ENCODE results near the gene TSPAN13.
"Not testable (repeated sequence)": the region's sequence is repeated elsewhere in the genome, so short reads cannot be mapped to it uniquely, and the experiment has no call there.

Gene TSPAN13

DNA sequence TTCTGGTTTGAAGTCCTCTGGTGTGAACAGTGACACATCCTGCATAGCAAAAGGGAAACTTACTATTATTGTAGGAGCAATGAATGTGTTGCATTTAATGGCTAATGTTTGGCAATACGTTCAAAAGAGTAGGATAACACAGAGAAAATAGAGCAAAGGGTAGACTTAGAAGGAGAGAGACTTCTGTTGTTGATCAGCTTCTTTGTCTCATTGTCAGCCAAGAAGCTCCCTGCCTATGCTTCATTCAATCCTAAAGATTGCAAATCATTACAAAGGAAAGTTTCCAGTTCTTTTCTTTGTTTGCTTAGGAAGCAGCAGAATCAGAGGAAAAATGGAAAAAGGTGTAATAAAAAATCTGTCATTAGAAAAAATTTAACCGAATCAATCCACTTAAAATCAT, 7.9 kb upstream of the TSPAN13 start:
- no peak overlapping the region for H3K4me3 Mint-ChIP-seq
- peaks cover 2% of the 10 kb centered on the region for H3K36me3 Mint-ChIP-seq (ENCODE audit: insufficient read depth)
- no peaks in the 10 kb centered on the region for H3K9me3 Mint-ChIP-seq
- no peak for DNase-seq
- H3K4me1 Mint-ChIP-seq (ENCODE audit: low read depth in 2 of 2) = no peaks in the 10 kb centered on the region
- H3K27me3 Mint-ChIP-seq = peaks cover 0 to 6% of the 10 kb centered on the region in 2 donors
- no peak overlapping the region for H3K27ac Mint-ChIP-seq
- no peak for ATAC-seq (replicated peaks)

DNA sequence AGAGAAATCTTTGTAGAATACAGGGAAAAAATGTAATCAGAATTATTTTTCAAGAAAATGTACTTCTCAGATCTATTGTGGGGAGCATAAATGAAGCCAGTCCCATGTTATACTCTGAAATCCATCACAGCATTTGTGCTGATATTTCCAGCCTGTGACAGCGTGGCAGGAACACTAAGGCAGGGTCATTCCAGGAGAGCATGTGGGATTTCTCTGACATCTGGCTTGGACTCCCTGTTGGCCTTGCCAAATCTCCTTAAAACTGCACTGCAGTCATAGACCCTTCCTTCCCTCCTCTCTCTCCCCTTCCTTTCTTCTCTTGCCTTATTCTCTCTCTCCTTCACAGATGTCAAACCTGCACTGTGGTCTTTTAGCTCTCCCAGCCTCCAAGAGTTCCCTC, 6.5 kb upstream of the TSPAN13 start:
- Mint-ChIP-seq H3K27me3 (peaks cover 6 to 11% of the 10 kb centered on the region in 2 donors), H3K36me3 (ENCODE audit: insufficient read depth) (peaks cover under 1% of the 10 kb centered on the region), H3K27ac (no peak overlapping the region), H3K4me3 (no peak overlapping the region), H3K4me1 (ENCODE audit: low read depth in 2 of 2) (no peaks in the 10 kb centered on the region), H3K9me3 (no peaks in the 10 kb centered on the region)
- DNase-seq (no peak), ATAC-seq (replicated peaks) (no peak)

GRCh38 chr7:16753932-16754855, 639 bp downstream of the TSPAN13 start:
- H3K4me3 Mint-ChIP-seq = peak overlapping the region; percentile 75 to 84
- H3K27me3 Mint-ChIP-seq = peaks cover 22 to 35% of the 10 kb centered on the region in 2 donors
- H3K9me3 Mint-ChIP-seq = no peaks in the 10 kb centered on the region
- DNase-seq (no peak), ATAC-seq (replicated peaks) (peak; percentile 23)
- H3K4me1 Mint-ChIP-seq (ENCODE audit: low read depth in 2 of 2) = peaks cover 6 to 8% of the 10 kb centered on the region in 2 donors
- H3K27ac Mint-ChIP-seq = no peak overlapping the region
- H3K36me3 Mint-ChIP-seq (ENCODE audit: insufficient read depth) = no peaks in the 10 kb centered on the region

- no peaks in the 10 kb centered on the region for H3K36me3 Mint-ChIP-seq (ENCODE audit: insufficient read depth)
- H3K27ac Mint-ChIP-seq = no peak overlapping the region
- DNase-seq (no peak), ATAC-seq (replicated peaks) (no peak)
- no peaks in the 10 kb centered on the region for H3K9me3 Mint-ChIP-seq
- H3K4me3 Mint-ChIP-seq = peak overlapping the region; percentile 75 to 84
- H3K4me1 Mint-ChIP-seq (ENCODE audit: low read depth in 2 of 2) = peaks cover 6 to 8% of the 10 kb centered on the region in 2 donors
- H3K27me3 Mint-ChIP-seq = peaks cover 23 to 42% of the 10 kb centered on the region in 2 donors
Observed at GRCh38 chr7:16754856-16755317, 1.3 kb downstream of the TSPAN13 start.

GRCh38 chr7:16755397-16755796, 1.8 kb downstream of the TSPAN13 start:
- peaks cover 6 to 8% of the 10 kb centered on the region in 2 donors for H3K4me1 Mint-ChIP-seq (ENCODE audit: low read depth in 2 of 2)
- H3K9me3 Mint-ChIP-seq = no peaks in the 10 kb centered on the region
- peak overlapping the region in 1 of 2 donors; percentile 84 for H3K4me3 Mint-ChIP-seq
- DNase-seq (no peak), ATAC-seq (replicated peaks) (no peak)
- H3K27ac Mint-ChIP-seq = no peak overlapping the region
- peaks cover 28 to 47% of the 10 kb centered on the region in 2 donors for H3K27me3 Mint-ChIP-seq
- no peaks in the 10 kb centered on the region for H3K36me3 Mint-ChIP-seq (ENCODE audit: insufficient read depth)

- Mint-ChIP-seq H3K27ac (no peak overlapping the region), H3K36me3 (ENCODE audit: insufficient read depth) (no peaks in the 10 kb centered on the region)
- no peak for ATAC-seq (replicated peaks)
Observed at GRCh38 chr7:16758036-16758435, 4.5 kb downstream of the TSPAN13 start.

GRCh38 chr7:16758631-16759611, 5.4 kb downstream of the TSPAN13 start:
- H3K27me3 Mint-ChIP-seq = peaks cover 29 to 39% of the 10 kb centered on the region in 2 donors
- H3K4me3 Mint-ChIP-seq = no peak overlapping the region
- DNase-seq (no peak), ATAC-seq (replicated peaks) (no peak)
- H3K9me3 Mint-ChIP-seq = no peaks in the 10 kb centered on the region
- peaks cover 6 to 8% of the 10 kb centered on the region in 2 donors for H3K4me1 Mint-ChIP-seq (ENCODE audit: low read depth in 2 of 2)
- H3K36me3 Mint-ChIP-seq (ENCODE audit: insufficient read depth) = no peaks in the 10 kb centered on the region
- no peak overlapping the region for H3K27ac Mint-ChIP-seq

More at GRCh38 chr7:16758036-16758435, 4.5 kb downstream of the TSPAN13 start:
- Mint-ChIP-seq H3K4me3 (no peak overlapping the region), H3K9me3 (no peaks in the 10 kb centered on the region), H3K4me1 (ENCODE audit: low read depth in 2 of 2) (peaks cover 6 to 8% of the 10 kb centered on the region in 2 donors), H3K27me3 (peaks cover 29 to 39% of the 10 kb centered on the region in 2 donors)
- DNase-seq = no peak

DNA sequence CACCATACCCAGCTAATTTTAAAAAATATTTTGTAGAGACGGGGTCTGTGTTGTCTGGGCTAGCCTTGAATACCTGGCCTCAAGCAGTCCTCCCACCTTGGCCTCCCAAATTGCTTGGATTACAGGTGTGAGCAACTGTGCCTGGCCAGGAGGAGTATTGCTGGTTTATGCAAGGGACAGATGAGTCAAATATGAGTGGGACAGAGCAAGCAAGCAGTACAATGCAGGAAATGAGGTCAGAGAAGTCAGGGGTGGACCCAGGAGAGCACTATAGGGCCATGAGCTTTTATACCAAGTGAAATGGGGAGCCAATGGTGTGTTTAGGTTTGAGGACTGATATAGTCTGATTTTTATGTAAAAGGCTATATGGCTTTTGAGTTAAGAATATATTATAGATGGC, 6.3 kb downstream of the TSPAN13 start:
- no peak overlapping the region for H3K27ac Mint-ChIP-seq

DNA sequence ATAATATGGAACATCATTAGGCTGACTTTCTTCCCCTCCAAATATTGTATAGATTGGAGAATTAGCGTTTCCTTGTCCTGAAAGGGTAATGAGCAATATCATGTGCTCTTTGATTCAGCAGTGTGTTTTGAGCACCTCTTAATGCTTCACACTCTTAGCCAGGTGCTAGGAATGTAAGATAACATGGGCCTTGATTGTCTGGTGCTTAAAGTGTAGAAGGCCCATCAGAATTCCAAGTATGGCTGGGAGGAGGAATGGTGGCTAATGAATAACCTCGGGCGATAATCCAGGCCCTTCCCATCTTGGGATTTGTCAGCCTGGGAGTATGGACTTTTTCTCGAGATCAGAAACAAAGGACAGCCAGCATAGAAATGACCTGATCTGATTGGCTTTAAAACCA, 8.6 kb downstream of the TSPAN13 start:
- DNase-seq (no peak), ATAC-seq (replicated peaks) (no peak)
- peaks cover 8 to 16% of the 10 kb centered on the region in 2 donors for H3K27me3 Mint-ChIP-seq
- no peaks in the 10 kb centered on the region for H3K9me3 Mint-ChIP-seq
- H3K4me3 Mint-ChIP-seq = no peak overlapping the region
- H3K27ac Mint-ChIP-seq = no peak overlapping the region
- no peaks in the 10 kb centered on the region for H3K36me3 Mint-ChIP-seq (ENCODE audit: insufficient read depth)
- no peaks in the 10 kb centered on the region for H3K4me1 Mint-ChIP-seq (ENCODE audit: low read depth in 2 of 2)

More for the DNA sequence above, 6.3 kb downstream of the TSPAN13 start:
- Mint-ChIP-seq H3K27me3 (peaks cover 21 to 30% of the 10 kb centered on the region in 2 donors), H3K4me1 (ENCODE audit: low read depth in 2 of 2) (no peaks in the 10 kb centered on the region), H3K4me3 (no peak overlapping the region), H3K9me3 (no peaks in the 10 kb centered on the region), H3K36me3 (ENCODE audit: insufficient read depth) (no peaks in the 10 kb centered on the region)
- DNase-seq = no peak
- no peak for ATAC-seq (replicated peaks)

DNA sequence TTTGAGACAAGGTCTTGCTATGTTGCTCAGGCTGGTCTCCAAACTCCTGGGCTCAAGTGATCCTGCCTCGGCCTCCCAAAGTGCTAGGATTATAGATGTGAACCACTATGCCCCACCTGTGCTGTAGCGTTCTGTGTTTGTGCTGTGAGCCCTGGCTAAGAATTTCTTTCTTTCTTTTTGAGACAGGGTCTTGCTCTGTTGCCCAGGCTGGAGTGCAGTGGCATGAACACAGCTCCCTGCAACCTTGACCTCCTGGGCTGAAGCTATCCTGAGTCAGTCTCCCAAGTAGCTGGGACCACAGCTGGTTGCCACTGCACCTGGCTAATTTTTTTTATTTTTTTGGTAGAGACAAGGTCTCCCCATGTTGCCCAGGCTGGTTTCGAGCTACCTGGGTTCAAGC, 11.4 kb downstream of the TSPAN13 start:
- Mint-ChIP-seq H3K27me3 (peaks cover 5 to 7% of the 10 kb centered on the region in 2 donors), H3K27ac (no peak overlapping the region), H3K36me3 (ENCODE audit: insufficient read depth) (no peaks in the 10 kb centered on the region), H3K4me3 (no peak overlapping the region), H3K9me3 (no peaks in the 10 kb centered on the region), H3K4me1 (ENCODE audit: low read depth in 2 of 2) (no peaks in the 10 kb centered on the region)
- ATAC-seq (replicated peaks) = no peak
- DNase-seq = no peak

DNA sequence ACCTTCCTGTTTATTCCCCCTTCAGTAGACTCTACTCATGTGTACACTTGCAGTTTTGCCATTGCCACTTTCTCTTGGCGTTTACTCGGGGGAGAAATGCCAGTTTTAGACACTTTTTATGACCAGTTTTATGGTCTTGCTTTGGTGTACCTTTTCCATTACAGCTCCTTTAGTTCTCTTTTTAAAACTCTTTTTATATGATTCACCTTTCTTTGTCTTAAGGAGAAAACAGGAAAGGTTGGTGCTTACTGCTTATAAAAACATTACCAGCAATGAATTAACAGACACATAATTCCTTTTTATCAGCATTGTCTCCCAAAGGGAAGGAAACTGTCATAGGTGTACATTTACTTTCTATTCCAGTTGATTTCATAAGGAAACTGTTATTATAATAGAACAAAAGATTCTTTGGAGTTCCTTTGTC, 11.9 kb downstream of the TSPAN13 start:
- no peak overlapping the region for H3K27ac Mint-ChIP-seq
- no peaks in the 10 kb centered on the region for H3K9me3 Mint-ChIP-seq
- H3K4me1 Mint-ChIP-seq (ENCODE audit: low read depth in 2 of 2) = no peaks in the 10 kb centered on the region

DNA sequence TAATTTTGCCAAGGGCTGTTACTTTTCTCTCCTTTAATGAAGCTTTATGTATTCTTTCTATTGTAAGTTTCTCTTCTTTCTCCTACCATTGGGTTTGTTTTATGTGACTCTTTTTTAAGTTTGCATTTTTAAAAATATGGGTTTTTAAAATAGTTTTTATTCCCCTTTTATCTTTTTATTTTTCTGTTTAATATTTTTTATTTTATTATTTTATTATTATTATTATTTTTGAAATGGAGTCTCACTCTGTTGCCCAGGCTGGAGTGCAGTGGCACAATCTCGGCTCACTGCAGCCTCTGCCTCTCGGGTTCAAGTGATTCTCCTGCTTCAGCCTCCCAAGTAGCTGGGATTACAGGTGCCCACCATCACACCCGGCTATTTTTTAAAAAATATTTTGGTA, 16.4 kb downstream of the TSPAN13 start:
- DNase-seq; H3K27ac Mint-ChIP-seq; H3K4me3 Mint-ChIP-seq; H3K36me3 Mint-ChIP-seq (ENCODE audit: insufficient read depth); ATAC-seq (replicated peaks); H3K9me3 Mint-ChIP-seq; H3K4me1 Mint-ChIP-seq (ENCODE audit: low read depth in 2 of 2): not testable (repeated sequence)
- H3K27me3 Mint-ChIP-seq = peaks cover 13 to 21% of the 10 kb centered on the region in 2 donors

More for the DNA sequence above, 11.9 kb downstream of the TSPAN13 start:
- Mint-ChIP-seq H3K36me3 (ENCODE audit: insufficient read depth) (no peaks in the 10 kb centered on the region), H3K27me3 (peaks cover 3 to 7% of the 10 kb centered on the region in 2 donors), H3K4me3 (no peak overlapping the region)
- ATAC-seq (replicated peaks) (no peak), DNase-seq (no peak)

DNA sequence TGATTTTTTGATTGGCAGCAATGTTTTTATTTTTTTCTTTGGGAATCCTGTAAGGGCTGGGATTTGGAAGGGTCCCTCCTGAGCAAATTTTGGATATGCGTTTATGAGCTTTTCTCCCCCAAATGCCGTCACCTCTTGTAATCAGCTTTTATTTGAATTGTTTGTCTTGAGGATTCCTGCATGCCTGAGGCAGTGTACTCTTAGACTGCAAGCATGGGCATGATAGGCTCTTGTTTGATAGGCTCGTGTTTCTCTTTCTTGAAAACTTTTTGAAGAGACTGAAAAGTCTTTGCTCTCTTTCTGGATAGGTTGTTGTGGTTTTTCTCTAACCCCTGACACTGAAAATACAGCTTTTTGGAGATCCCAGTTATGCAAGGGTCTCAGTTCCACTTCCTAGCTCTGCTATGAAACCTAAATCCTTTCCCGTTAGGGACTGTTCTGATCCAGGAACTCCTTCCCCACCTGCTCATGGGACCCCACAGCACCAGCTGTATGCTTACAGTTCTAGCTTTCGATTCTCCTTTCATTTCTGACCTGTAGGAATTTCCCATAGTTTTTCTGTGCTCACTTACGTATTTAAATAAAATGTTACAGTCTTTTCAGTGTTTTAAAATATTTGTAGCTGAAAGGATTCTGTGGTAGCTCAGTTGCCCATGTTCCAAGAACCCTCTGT, 17.2 kb downstream of the TSPAN13 start:
- DNase-seq (no peak), ATAC-seq (replicated peaks) (no peak)
- Mint-ChIP-seq H3K4me3 (no peak overlapping the region), H3K4me1 (ENCODE audit: low read depth in 2 of 2) (no peaks in the 10 kb centered on the region), H3K9me3 (no peaks in the 10 kb centered on the region), H3K36me3 (ENCODE audit: insufficient read depth) (no peaks in the 10 kb centered on the region), H3K27me3 (peaks cover 13 to 21% of the 10 kb centered on the region in 2 donors), H3K27ac (no peak overlapping the region)
